ES-I3 (cell line): ENCODE measurements around the gene ATP6V1F.

Experiments
- H3K36me3 ChIP-seq: 2 replicates; pipeline ENCODE4 v1.6.1; 2013; ENCODE audit warnings: mild to moderate bottlenecking, low read length, control low read depth, moderate library complexity; ENCODE audit not compliant: insufficient read depth
- H3K4me1 ChIP-seq: 2 replicates; pipeline ENCODE4 v1.6.1; 2013; ENCODE audit warnings: mild to moderate bottlenecking, control low read depth, low read length; ENCODE audit not compliant: insufficient read depth
- H3K9ac ChIP-seq: 2 replicates; pipeline ENCODE4 v1.6.1; 2013; ENCODE audit warnings: low read depth, mild to moderate bottlenecking, low read length, moderate library complexity
- H3K9me3 ChIP-seq: 2 replicates; pipeline ENCODE4 v1.6.1; 2013; ENCODE audit warnings: mild to moderate bottlenecking, low read length, moderate library complexity; ENCODE audit not compliant: control insufficient read depth, insufficient read depth

Gene ATP6V1F

DNA sequence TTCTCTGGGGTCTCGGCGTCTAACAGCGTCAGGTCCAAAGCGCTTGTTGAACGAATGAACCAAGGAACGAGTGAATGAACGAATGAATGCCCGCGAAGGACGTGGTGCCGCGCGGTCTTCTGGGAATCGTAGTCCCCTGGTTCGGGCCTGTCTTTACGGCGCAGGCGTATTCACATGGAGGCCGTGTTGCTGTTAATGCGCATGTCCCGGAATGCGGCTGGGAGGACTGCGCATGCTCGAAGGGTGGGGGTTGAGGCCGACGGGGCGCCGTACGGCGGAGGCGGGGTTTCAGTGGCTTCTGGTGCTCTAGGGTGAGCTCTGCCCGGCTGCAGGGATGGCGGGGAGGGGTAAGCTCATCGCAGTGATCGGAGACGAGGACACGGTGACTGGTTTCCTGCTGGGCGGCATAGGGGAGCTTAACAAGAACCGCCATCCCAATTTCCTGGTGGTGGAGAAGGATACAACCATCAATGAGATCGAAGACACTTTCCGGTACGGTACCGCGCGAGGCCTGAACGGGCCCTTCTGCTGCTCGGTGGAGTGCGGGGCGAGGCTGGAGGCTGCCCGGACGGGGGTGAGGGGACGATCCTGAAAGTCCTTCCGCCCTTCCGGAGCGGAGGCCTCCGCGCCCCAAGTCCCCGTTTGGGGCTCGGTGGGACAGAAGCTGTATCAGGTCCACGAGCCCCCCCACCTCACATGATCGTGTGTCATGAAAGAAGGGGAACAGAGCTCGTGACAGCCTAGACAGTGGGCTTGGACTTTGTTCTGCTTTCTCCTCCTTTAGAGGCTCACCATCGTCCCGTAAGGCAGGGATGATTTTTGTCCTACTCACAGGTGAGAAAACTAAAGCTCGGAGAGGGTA, at the start of gene ATP6V1F:
TSS of gene ATP6V1F (plus strand) at position 286 of the 862 bp plus-strand sequence. CDS start at position 335, 49 bp downstream.
- Histone ChIP-seq H3K9me3 (no peaks in the 10 kb centered on the region), H3K36me3 (no peaks in the 10 kb centered on the region), H3K4me1 (peaks cover 6% of the 10 kb centered on the region), H3K9ac (peak within 1 kb of the TSS; percentile 74)

DNA sequence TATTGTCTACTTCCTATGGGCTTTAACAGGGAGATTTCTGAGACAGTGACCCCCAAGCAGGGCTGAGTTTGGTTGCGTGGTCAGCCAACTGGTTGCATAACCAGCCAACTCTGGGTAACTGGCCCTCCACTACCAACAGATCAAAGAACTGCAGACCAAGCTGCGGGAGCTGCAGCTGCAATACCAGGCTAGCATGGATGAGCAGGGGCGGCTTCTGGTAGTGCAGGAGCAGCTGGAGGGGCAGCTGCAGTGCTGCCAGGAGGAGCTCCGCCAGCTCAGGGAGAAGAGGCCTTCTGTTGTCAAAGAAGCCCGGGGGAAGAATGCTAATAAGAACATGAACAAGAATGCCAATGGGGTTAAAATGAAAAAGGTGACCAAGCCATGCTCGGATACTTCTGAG, 48.2 kb upstream of the ATP6V1F start:
- Histone ChIP-seq H3K4me1 (peaks cover 3% of the 10 kb centered on the region; the same call in 1 of the 2 replicates), H3K36me3 (no peaks in the 10 kb centered on the region; the same call in 1 of the 2 replicates), H3K9me3 (no peaks in the 10 kb centered on the region), H3K9ac (no peak overlapping the region)

DNA sequence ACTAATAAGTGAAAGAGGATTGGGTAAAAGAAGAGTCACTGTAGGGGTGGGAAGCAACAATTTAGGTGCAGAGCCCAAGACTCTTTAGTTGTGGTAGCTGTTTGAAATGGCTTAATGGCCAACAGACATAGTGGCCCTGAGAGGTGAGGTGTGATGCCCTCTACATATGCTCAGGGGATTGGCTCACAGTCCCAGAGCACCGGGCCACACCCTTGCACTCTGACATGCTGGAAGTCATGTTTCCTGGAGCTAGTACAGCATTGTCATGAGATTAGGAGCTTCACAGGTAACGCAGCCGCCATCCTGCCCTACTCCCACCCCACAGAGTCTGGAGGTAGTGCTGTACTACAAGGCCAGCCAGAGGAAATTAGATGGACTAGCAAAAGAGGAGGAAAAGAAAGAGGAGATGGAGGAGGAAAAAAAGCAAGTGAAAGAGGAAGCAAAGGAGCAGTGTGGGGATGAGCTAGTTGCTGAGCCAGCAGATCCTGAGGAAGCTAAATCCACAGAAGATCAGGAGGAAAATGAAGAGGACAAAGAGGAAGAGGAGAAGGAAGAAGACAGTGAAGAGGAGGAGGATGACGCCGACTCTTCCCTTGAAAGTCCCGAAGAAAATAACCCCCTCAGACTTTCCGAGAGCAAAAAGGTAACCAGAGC, 47.2 kb upstream of the ATP6V1F start:
- H3K9me3 ChIP-seq, result no peaks in the 10 kb centered on the region
- peaks cover 3% of the 10 kb centered on the region; the same call in 1 of the 2 replicates for H3K4me1 ChIP-seq
- H3K9ac ChIP-seq, result no peak overlapping the region
- no peaks in the 10 kb centered on the region; the same call in 1 of the 2 replicates for H3K36me3 ChIP-seq

GRCh38 chr7:128818694-128819093, 44.0 kb upstream of the ATP6V1F start:
- Histone ChIP-seq H3K36me3 (no peaks in the 10 kb centered on the region), H3K9ac (no peak overlapping the region), H3K4me1 (peaks cover 3% of the 10 kb centered on the region; the same call in 1 of the 2 replicates), H3K9me3 (no peaks in the 10 kb centered on the region)

DNA sequence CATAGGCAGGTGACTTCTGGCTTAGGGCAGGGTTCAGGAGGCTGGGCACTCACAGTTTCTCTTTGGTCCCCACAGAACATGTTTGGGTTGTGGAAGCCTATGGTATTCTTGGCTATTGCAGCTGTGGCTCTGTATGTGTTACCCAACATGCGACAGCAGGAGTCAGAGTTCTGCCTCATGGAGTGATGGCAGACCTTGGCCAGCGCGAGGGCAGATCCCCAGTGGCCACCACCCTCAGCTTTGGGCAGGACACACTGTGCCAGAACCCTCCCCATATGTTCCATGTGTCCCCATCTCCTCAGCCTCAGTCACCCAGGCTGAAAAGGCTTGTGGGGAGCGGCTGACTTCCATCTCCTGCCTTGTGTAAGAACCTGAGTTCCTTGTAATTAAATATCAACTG, 40.9 kb upstream of the ATP6V1F start:
- Histone ChIP-seq H3K9me3 (no peaks in the 10 kb centered on the region), H3K4me1 (peaks cover 9% of the 10 kb centered on the region), H3K9ac (no peak overlapping the region), H3K36me3 (no peaks in the 10 kb centered on the region)

GRCh38 chr7:128826512-128826911, 36.1 kb upstream of the ATP6V1F start:
- Histone ChIP-seq H3K36me3 (no peaks in the 10 kb centered on the region), H3K9ac (no peak overlapping the region), H3K4me1 (peaks cover 32% of the 10 kb centered on the region), H3K9me3 (no peaks in the 10 kb centered on the region)

- Histone ChIP-seq H3K9me3 (no peaks in the 10 kb centered on the region), H3K36me3 (no peaks in the 10 kb centered on the region), H3K9ac (no peak overlapping the region; the same call in 1 of the 2 replicates), H3K4me1 (peaks cover 32% of the 10 kb centered on the region)
Observed at GRCh38 chr7:128826916-128827247, 35.8 kb upstream of the ATP6V1F start.

- no peak overlapping the region; the same call in 1 of the 2 replicates for H3K9ac ChIP-seq
- peaks cover 32% of the 10 kb centered on the region for H3K4me1 ChIP-seq
- no peaks in the 10 kb centered on the region for H3K9me3 ChIP-seq
- no peaks in the 10 kb centered on the region for H3K36me3 ChIP-seq
Observed at GRCh38 chr7:128827248-128827958, 35.3 kb upstream of the ATP6V1F start.

DNA sequence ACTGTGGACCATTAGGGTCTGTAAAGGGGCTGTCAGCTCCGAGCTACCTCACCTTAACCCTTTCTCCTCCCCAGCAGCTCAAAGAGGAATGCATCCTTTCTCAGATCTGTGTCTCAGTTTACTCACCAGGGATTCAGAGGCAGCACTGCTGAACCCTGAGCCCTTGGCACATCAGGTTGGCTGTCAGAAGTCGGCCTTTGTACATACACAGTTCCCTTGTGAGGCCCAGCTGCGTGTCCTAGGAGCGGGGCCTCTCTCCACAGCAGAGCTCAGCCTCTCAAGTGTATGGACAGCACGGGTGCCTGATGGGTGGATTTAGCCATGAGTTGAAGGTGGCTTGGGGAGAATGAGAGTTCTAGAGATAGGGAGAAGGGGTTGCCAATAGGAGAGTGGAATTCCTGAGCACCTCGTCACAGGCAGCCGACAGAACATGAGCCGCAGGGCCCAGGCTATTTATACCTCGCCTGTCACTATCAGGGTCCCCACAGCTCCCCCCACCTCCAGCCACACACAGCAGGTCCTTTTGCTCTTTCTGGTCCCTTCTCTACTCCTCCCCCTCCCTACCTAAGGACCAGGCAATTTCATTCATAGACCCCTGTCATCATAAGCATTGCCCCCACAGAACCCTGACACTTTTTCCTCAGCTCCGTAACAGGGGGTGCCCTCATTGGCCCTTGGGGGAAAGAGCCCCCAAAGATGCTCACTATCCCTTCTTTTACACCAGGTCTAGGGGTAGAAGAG, 34.5 kb upstream of the ATP6V1F start:
- H3K9ac ChIP-seq, result no peak overlapping the region
- H3K9me3 ChIP-seq, result no peaks in the 10 kb centered on the region
- H3K36me3 ChIP-seq, result no peaks in the 10 kb centered on the region
- H3K4me1 ChIP-seq, result peaks cover 32% of the 10 kb centered on the region

DNA sequence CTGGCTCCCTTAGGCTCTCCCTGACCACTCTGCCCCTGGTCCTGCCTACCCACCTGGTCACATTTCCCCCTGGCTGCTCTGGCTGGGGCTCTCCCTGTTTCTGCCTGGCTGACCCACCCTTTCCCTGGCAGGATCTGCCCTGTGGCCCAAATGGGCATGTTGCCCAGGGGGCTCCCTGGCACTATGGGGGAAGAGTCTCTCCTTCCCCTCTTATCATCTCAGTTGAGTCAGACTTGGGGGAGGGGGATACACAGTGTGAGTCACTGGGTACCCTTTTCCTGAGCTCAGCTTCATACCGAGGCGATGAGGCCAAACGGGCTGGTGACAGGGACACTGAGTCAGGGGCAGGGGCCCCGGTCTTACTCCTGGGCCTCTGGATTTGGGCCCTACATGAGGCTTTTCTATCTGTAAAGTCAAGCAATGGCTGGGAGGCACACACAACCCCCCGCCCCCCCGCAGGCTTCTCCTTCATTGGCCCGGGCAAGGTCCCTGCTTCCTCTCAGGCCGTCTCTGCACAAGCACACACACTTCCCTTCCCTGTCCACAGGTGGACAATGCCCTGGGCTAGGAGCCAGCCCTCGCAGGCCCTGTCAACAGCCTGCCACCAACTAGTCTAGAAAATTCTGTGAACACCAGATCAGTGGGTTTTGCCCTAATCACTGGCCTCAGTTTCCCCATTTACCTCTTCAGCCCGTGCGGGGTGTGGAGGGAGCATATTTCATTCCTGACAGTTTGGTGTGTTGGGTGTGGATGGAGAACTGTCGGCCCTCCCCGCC, 33.1 kb upstream of the ATP6V1F start:
- peaks cover 3% of the 10 kb centered on the region; the same call in 1 of the 2 replicates for H3K36me3 ChIP-seq
- H3K4me1 ChIP-seq, result peaks cover 32% of the 10 kb centered on the region
- peak overlapping the region; percentile 57 for H3K9ac ChIP-seq
- no peaks in the 10 kb centered on the region for H3K9me3 ChIP-seq

GRCh38 chr7:128830231-128831177, 32.2 kb upstream of the ATP6V1F start, which contains the start of gene FLNC:
Gene FLNC (plus strand): TSS chr7:128830406. CDS start chr7:128830638, 232 bp downstream.
- Histone ChIP-seq H3K9ac (peak within 1 kb of the TSS; percentile 87), H3K36me3 (peaks cover 3% of the 10 kb centered on the region), H3K4me1 (peaks cover 32% of the 10 kb centered on the region), H3K9me3 (no peaks in the 10 kb centered on the region)

DNA sequence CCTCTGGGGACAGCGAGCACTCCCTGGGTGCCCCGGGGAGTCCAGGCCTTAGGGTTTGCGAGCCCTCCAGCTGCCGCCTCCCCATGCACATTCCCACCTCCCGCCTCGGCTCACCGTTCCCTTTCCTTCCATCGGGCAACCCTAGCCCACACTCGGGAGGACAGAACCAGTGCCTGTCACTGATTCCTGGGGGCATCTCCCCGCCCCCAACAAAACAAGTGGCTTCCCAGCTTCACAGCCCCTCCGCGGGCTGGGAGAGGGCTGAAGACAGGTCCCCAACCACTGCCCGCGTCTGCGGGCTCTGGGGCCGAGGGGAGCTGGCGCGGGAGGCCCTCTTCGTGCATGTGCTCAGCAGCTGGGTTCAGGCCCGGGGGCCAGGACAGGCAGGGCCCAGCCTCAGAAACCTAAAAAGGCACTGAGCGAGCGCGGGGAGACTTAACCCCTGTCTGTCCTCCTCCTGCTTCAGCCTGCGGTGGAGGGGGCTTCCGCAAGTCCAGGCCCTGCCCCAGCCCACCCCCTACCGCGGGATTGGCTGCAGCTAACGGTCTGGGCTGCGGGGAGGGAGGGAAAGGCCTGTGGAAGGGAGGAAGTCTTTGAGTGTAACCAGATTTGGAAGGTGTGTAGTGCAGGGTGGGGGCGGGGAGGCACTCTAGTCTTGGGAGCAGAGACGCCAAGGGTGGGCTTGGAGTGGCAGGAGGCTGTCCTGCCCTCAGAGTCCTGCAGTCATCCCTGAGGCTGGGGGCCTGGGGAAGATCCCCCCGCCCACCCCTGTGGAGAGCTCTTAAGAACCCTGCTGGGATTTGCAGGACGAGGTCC, 31.3 kb upstream of the ATP6V1F start:
- peaks cover 30% of the 10 kb centered on the region for H3K4me1 ChIP-seq
- H3K9me3 ChIP-seq, result no peaks in the 10 kb centered on the region
- H3K36me3 ChIP-seq, result peaks cover 3% of the 10 kb centered on the region
- H3K9ac ChIP-seq, result peak overlapping the region; percentile 87
